Astrocyte (in vitro differentiated cells and primary cell): Measurements from ENCODE around the gene SPATA16.

Source experiments
- CTCF ChIP-seq: IDR thresholded peaks from 2 replicates; pipeline ENCODE4 v1.5.1; 2011; ENCODE audit warnings: low read depth, mild to moderate bottlenecking, inconsistent platforms, low read length, moderate library complexity; ENCODE audit not compliant: insufficient read depth
- EZH2 ChIP-seq: IDR thresholded peaks from 2 replicates; pipeline ENCODE4 v1.6.1; 2012; ENCODE audit warnings: mild to moderate bottlenecking, low read length, inconsistent platforms; ENCODE audit not compliant: insufficient read depth

GRCh38 chr3:172913911-172914655 is 227.0 kb downstream of the SPATA16 start:
- no peak for TF ChIP-seq CTCF
- no peak for TF ChIP-seq EZH2
